B cell (primary cell): Measurements from ENCODE around the gene PLEKHH2.
"Not testable (repeated sequence)": the region's sequence is repeated elsewhere in the genome, so short reads cannot be mapped to it uniquely, and the experiment has no call there.

Source experiments
- CTCF ChIP-seq: fragments of 200-600 bp; IDR thresholded peaks from one replicate; pipeline ENCODE4 v1.8.0; 2022; ENCODE audit warnings: antibody characterized with exemption, mild to moderate bottlenecking
- EZH2 ChIP-seq: IDR thresholded peaks from 2 replicates; pipeline ENCODE4 v1.6.1; 2012; ENCODE audit warnings: borderline replicate concordance, low read depth, mild to moderate bottlenecking, moderate library complexity, low read length; ENCODE audit not compliant: insufficient read depth, poor library complexity, severe bottlenecking

GRCh38 chr2:43636153-43636552 is 907 bp upstream of the PLEKHH2 start:
- TF ChIP-seq CTCF, EZH2: not testable (repeated sequence)
